SK-N-SH (cell line): ENCODE measurements around the gene SLC49A3. TPM values are rescaled to one million over a fixed set of nuclear protein-coding genes. Genes with fewer than 3 reads are reported as not detected.

ENCODE experiments used
- CTCF ChIA-PET: fragments of 300-600, 350-600 bp; formaldehyde crosslinking; extraction: SDS; loops from one replicate; lab custom pipeline; 2021; lab: Yijun Ruan, JAX
- POLR2A ChIA-PET: fragments of 350-600 bp; sonication (Branson Sonifier 250); formaldehyde crosslinking; extraction: SDS; loops from one replicate; lab custom pipeline; 2020; ENCODE audit warnings: antibody characterized with exemption, inconsistent platforms; lab: Yijun Ruan, JAX
- DNase-seq: peaks from one replicate; pipeline ENCODE4 v3.0.0; 2012
- H2AFZ ChIP-seq: fragments of 200-600 bp; sonication (generic); 2 replicates; pipeline ENCODE4 v1.8.1; 2016; ENCODE audit warnings: antibody characterized with exemption, mild to moderate bottlenecking, low read depth
- H3F3A ChIP-seq: fragments of 200-600 bp; sonication (generic); replicated peaks from 2 replicates; pipeline ENCODE3; 2016; ENCODE audit warnings: antibody characterized with exemption, mild to moderate bottlenecking; ENCODE audit not compliant: insufficient read depth
- H3K27ac ChIP-seq, 2 experiments: fragments of 200-500 bp in 1 of 2; fragments of 200-600 bp in 1 of 2; sonication (Bioruptor generic) in 1 of 2; sonication (generic), shearing (Covaris generic) in 1 of 2; 2 replicates each; pipeline versions ENCODE4 v1.5.1 to v1.6.1; 2014 to 2016; ENCODE audit warnings: low read depth in 2 of 2, inconsistent platforms in 1 of 2, low read length in 1 of 2, mild to moderate bottlenecking in 1 of 2, mixed read lengths in 1 of 2
- H3K27me3 ChIP-seq: fragments of 200-600 bp; sonication (generic), shearing (Covaris generic); 2 replicates; pipeline ENCODE4 v1.6.1; 2016; ENCODE audit warnings: mixed run types; ENCODE audit not compliant: insufficient read depth
- H3K36me3 ChIP-seq, 2 experiments: fragments of 200-500 bp in 1 of 2; fragments of 200-600 bp in 1 of 2; sonication (Bioruptor generic) in 1 of 2; sonication (generic) in 1 of 2; replicated peaks in 1 of 2; 2 replicates each; pipeline versions ENCODE3 to v1.5.1; 2014 to 2016; ENCODE audit warnings: low read length in 1 of 2, mild to moderate bottlenecking in 1 of 2; ENCODE audit not compliant: insufficient read depth in 2 of 2, control insufficient read depth in 1 of 2
- H3K4me1 ChIP-seq, 2 experiments: fragments of 200-500 bp in 1 of 2; fragments of 200-600 bp in 1 of 2; sonication (Bioruptor generic) in 1 of 2; sonication (generic), shearing (Covaris generic) in 1 of 2; 2 replicates each; pipeline versions ENCODE4 v1.5.1 to v1.6.1; 2014 to 2016; ENCODE audit warnings: low read depth in 1 of 2, low read length in 1 of 2, mixed run types in 1 of 2; ENCODE audit not compliant: insufficient read depth in 2 of 2, control insufficient read depth in 1 of 2
- H3K4me2 ChIP-seq: fragments of 200-600 bp; sonication (generic), shearing (Covaris generic); 2 replicates; pipeline ENCODE4 v1.6.1; 2017; ENCODE audit warnings: mixed run types
- H3K4me3 ChIP-seq, 2 experiments: fragments of 200-500 bp in 1 of 2; fragments of 200-600 bp in 1 of 2; sonication (Bioruptor generic) in 1 of 2; sonication (generic), shearing (Covaris generic) in 1 of 2; 2 replicates each; pipeline versions ENCODE4 v1.5.1 to v1.8.1; 2014 to 2016; ENCODE audit warnings: low read depth in 2 of 2, inconsistent platforms in 1 of 2, low read length in 1 of 2, mild to moderate bottlenecking in 1 of 2, mixed read lengths in 1 of 2, moderate library complexity in 1 of 2
- H3K79me2 ChIP-seq: fragments of 200-600 bp; sonication (generic); 2 replicates; pipeline ENCODE4 v1.8.1; 2017; ENCODE audit warnings: mild to moderate bottlenecking; ENCODE audit not compliant: insufficient read depth
- H3K9ac ChIP-seq: fragments of 200-600 bp; sonication (generic); 2 replicates; pipeline ENCODE4 v1.6.1; 2017; ENCODE audit warnings: mixed run types
- H3K9me2 ChIP-seq: fragments of 200-600 bp; sonication (generic); 2 replicates; pipeline ENCODE4 v1.6.1; 2017; ENCODE audit warnings: mixed run types
- H3K9me3 ChIP-seq: fragments of 200-600 bp; sonication (generic); 2 replicates; pipeline ENCODE4 v1.6.1; 2017; ENCODE audit warnings: mixed run types, mild to moderate bottlenecking, moderate library complexity
- H4K20me1 ChIP-seq: fragments of 200-600 bp; sonication (generic); 2 replicates; pipeline ENCODE4 v1.6.1; 2017; ENCODE audit warnings: mild to moderate bottlenecking, mixed run types; ENCODE audit not compliant: insufficient read depth
- CHD2 ChIP-seq: fragments of 150-350 bp; IDR thresholded peaks from 2 replicates; pipeline ENCODE4 v1.6.1; 2018; ENCODE audit warnings: low read length; ENCODE audit not compliant: partially characterized antibody
- CTCF ChIP-seq: fragments of 200-600 bp; sonication (generic); IDR thresholded peaks from 2 replicates; pipeline ENCODE4 v1.6.1; 2017; ENCODE audit warnings: antibody characterized with exemption, mild to moderate bottlenecking, moderate library complexity
- FOXJ3 ChIP-seq: sonication (generic); formaldehyde crosslinking; IDR thresholded peaks from 2 replicates; pipeline ENCODE4 v1.5.1; 2020; ENCODE audit warnings: mild to moderate bottlenecking, missing genetic modification reagents
- FOXM1 ChIP-seq: IDR thresholded peaks from 2 replicates; pipeline ENCODE4 v1.4.0; 2012; ENCODE audit warnings: low read depth, mild to moderate bottlenecking
- GABPA ChIP-seq: IDR thresholded peaks from 2 replicates; pipeline ENCODE4 v1.4.0; 2012; ENCODE audit warnings: low read depth, mild to moderate bottlenecking
- GATA2 ChIP-seq: sonication (generic); formaldehyde crosslinking; IDR thresholded peaks from 2 replicates; pipeline ENCODE4 v1.5.0; 2020; ENCODE audit warnings: mild to moderate bottlenecking, missing genetic modification reagents
- MAX ChIP-seq: IDR thresholded peaks from 2 replicates; pipeline ENCODE4 v1.4.0; 2012; ENCODE audit warnings: low read depth
- NRF1 ChIP-seq: IDR thresholded peaks from 2 replicates; pipeline ENCODE4 v1.6.1; 2012; ENCODE audit warnings: low read depth, mild to moderate bottlenecking, low read length
- PBX3 ChIP-seq: IDR thresholded peaks from 2 replicates; pipeline ENCODE4; 2012
- RFX5 ChIP-seq: IDR thresholded peaks from 2 replicates; pipeline ENCODE4 v1.6.1; 2012; ENCODE audit warnings: mild to moderate bottlenecking, improper control_type of control experiment, low read length
- RXRA ChIP-seq: IDR thresholded peaks from 2 replicates; pipeline ENCODE4 v1.4.0; 2012; ENCODE audit warnings: low read depth, mild to moderate bottlenecking, borderline replicate concordance
- SIN3A ChIP-seq: IDR thresholded peaks from 2 replicates; pipeline ENCODE4 v1.6.1; 2012; ENCODE audit warnings: low read depth, mild to moderate bottlenecking, low read length, moderate library complexity, borderline replicate concordance
- USF2 ChIP-seq: fragments of 150-350 bp; IDR thresholded peaks from 2 replicates; pipeline ENCODE4 v1.6.1; 2017; ENCODE audit warnings: antibody characterized with exemption, low read length, low read depth, borderline replicate concordance
- YY1 ChIP-seq: IDR thresholded peaks from 2 replicates; pipeline ENCODE4 v1.4.0; 2012; ENCODE audit warnings: low read depth, mild to moderate bottlenecking
- ZBTB33 ChIP-seq: IDR thresholded peaks from 2 replicates; pipeline ENCODE4 v1.4.0; 2012; ENCODE audit warnings: low read depth, borderline replicate concordance
- WGBS: methylation state at CpG from one replicate; pipeline ENCODE4 v1.1.6; 2017; ENCODE audit warnings: low lambda C conversion rate; 5-methylcytosine and 5-hydroxymethylcytosine counted together
- polyA plus RNA-seq, 3 experiments: library from polyadenylated mRNA; depleted of rRNA; stranded (reverse); fragments of >200 nt; gene quantifications; 2 replicates each; pipeline ENCODE4 v1.2.3, GENCODE V29; 2012

The SLC49A3 gene
- polyA plus RNA-seq, 1 of the 3 experiments (the other 2 are of a cell fraction): 0.05 TPM

- WGBS: 18% methylated on average over 21 of the region's 55 CpGs
- no peak for DNase-seq
- Histone ChIP-seq H3K9me3 (no peaks in the 10 kb centered on the region), H2AFZ (peak overlapping the region; percentile 47; the same call in 1 of the 2 replicates), H3K9me2 (no peaks in the 10 kb centered on the region), H3K4me2 (peak overlapping the region; percentile 98), H3F3A (no peaks in the 10 kb centered on the region), H3K9ac (peak overlapping the region; percentile 77), H3K36me3 (peaks cover 13 to 18% of the 10 kb centered on the region in 2 experiments), H3K4me3 (peak overlapping the region; percentile 87 to 95), H3K27me3 (no peaks in the 10 kb centered on the region), H3K4me1 (peaks cover 6 to 22% of the 10 kb centered on the region in 2 experiments; a peak in 1 of 4 replicates), H3K79me2 (peaks cover 28% of the 10 kb centered on the region), H4K20me1 (no peaks in the 10 kb centered on the region), H3K27ac (peak overlapping the region in 1 of 2 experiments; percentile 35; a peak in 2 of 4 replicates)
- POLR2A ChIA-PET: interaction anchor here (1.0 to 2.5 kb wide), 2 partner anchors 8 to 9 kb away, joined by 4 to 24 read pairs; no protein-coding TSS in a partner anchor
- CTCF ChIA-PET: interaction anchor here (0.6 to 2.8 kb wide), 8 partner anchors 9 to 113 kb away, joined by 3 to 20 read pairs (median 4); no protein-coding TSS in a partner anchor
- TF ChIP-seq FOXJ3 (CRISPR knock-in tag) (no peak), NRF1 (no peak), USF2 (no peak)
These were observed 15.4 kb downstream of the SLC49A3 start for GRCh38 chr4:673349-674091.

- ChIA-PET POLR2A (interaction anchor here (1.8 kb wide), 1 partner anchor 8 kb away, joined by 6 read pairs; no protein-coding TSS in a partner anchor), CTCF (interaction anchor here (0.8 to 1.4 kb wide), 3 partner anchors 9 to 13 kb away, joined by 3 to 4 read pairs (median 3); no protein-coding TSS in a partner anchor)
- Histone ChIP-seq H3K9ac (no peak overlapping the region), H3F3A (no peaks in the 10 kb centered on the region), H3K4me1 (peaks cover 6 to 17% of the 10 kb centered on the region in 2 experiments; a peak in 1 of 4 replicates), H3K4me3 (no peak overlapping the region), H3K79me2 (peaks cover 28% of the 10 kb centered on the region), H3K9me3 (no peaks in the 10 kb centered on the region), H3K9me2 (no peaks in the 10 kb centered on the region), H3K27me3 (no peaks in the 10 kb centered on the region), H3K36me3 (peaks cover 13 to 18% of the 10 kb centered on the region in 2 experiments), H3K4me2 (no peak overlapping the region), H2AFZ (no peak overlapping the region), H4K20me1 (no peaks in the 10 kb centered on the region), H3K27ac (no peak overlapping the region)
- 100% methylated on average over 2 of the region's 3 CpGs for WGBS
- no peak for DNase-seq
- TF ChIP-seq RXRA (no peak), SIN3A (no peak), CTCF (no peak), CHD2 (no peak), PBX3 (no peak), RFX5 (no peak), MAX (no peak), ZBTB33 (no peak), GATA2 (CRISPR knock-in tag) (no peak), FOXM1 (no peak), YY1 (no peak), GABPA (no peak)
These were observed 17.2 kb downstream of the SLC49A3 start for GRCh38 chr4:671769-672168.
